AG10803 (cell line): Measurements from ENCODE around the gene CTBP2.

Experiments
- DNase-seq: peaks from one replicate; pipeline ENCODE4 v3.0.0; 2010; ENCODE audit warnings: low read depth
- H3K4me3 ChIP-seq: 2 replicates; pipeline ENCODE4 v1.5.1; 2011; ENCODE audit warnings: mild to moderate bottlenecking, low read length, control low read depth
- TF ChIP-seq, protein P1 (sequence below): conservative IDR thresholded peaks from 2 replicates; pipeline ENCODE4 v1.5.1; 2011; ENCODE audit warnings: mild to moderate bottlenecking, low read length, control low read depth, inconsistent platforms

Gene CTBP2

GRCh38 chr10:124953421-124953820 lies 206.9 kb downstream of the CTBP2 start:
- H3K4me3 ChIP-seq: no peak overlapping the region
- DNase-seq: no peak
- TF ChIP-seq, protein P1, sequence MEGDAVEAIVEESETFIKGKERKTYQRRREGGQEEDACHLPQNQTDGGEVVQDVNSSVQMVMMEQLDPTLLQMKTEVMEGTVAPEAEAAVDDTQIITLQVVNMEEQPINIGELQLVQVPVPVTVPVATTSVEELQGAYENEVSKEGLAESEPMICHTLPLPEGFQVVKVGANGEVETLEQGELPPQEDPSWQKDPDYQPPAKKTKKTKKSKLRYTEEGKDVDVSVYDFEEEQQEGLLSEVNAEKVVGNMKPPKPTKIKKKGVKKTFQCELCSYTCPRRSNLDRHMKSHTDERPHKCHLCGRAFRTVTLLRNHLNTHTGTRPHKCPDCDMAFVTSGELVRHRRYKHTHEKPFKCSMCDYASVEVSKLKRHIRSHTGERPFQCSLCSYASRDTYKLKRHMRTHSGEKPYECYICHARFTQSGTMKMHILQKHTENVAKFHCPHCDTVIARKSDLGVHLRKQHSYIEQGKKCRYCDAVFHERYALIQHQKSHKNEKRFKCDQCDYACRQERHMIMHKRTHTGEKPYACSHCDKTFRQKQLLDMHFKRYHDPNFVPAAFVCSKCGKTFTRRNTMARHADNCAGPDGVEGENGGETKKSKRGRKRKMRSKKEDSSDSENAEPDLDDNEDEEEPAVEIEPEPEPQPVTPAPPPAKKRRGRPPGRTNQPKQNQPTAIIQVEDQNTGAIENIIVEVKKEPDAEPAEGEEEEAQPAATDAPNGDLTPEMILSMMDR: no peak

- DNase-seq: no peak
- TF ChIP-seq, protein P1: no peak
- no peak overlapping the region for H3K4me3 ChIP-seq
Measured at GRCh38 chr10:124952123-124952522, 208.2 kb downstream of the CTBP2 start.

DNA sequence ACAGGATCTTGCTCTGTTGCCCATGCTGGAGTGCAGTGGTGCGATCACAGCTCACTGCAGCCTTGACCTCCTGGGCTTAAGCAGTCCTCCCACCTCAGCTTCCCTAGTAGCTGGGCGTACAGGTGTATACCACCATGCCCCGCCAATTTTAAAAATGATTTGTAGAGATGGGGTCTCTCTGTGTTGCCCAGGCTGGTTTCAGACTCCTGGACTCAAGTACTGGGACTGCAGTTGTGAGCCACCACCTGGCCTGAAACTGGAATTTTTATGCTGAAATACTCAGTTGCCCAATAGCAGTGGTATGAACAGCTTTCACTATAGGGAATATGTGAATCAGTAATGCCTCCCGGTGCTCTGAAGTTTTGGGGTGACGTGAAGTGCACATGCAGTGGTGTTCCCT lies 210.8 kb downstream of the CTBP2 start:
- TF ChIP-seq, protein P1: peak; percentile 32
- peak; percentile 61 for DNase-seq
- no peak overlapping the region for H3K4me3 ChIP-seq

- TF ChIP-seq, protein P1: no peak
- DNase-seq: no peak
- no peak overlapping the region for H3K4me3 ChIP-seq
Measured at GRCh38 chr10:124946945-124947344, 213.4 kb downstream of the CTBP2 start.

DNA sequence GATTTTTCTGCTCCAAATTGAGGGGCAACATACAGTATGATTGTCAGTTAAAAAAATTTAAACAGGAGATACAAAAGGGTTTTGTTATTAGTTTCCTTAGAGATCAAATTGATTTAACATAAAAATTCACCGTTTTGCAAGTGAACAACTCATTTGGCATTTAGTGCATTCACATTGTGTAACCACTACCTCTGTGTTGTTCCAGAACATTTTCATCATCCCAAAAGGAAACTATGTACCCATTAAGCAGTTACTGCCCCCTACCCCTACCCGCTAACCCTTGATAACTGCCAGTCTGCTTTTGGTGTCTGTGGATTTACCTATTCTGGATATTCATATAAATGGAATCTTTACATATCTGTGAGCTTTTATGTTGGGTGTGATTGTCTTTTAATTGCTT lies 215.4 kb downstream of the CTBP2 start:
- H3K4me3 ChIP-seq: no peak overlapping the region
- DNase-seq: peak; percentile 86
- TF ChIP-seq, protein P1: peak; percentile 18; the same call in 1 of the 2 replicates

GRCh38 chr10:124943301-124944092 lies 216.9 kb downstream of the CTBP2 start:
- TF ChIP-seq, protein P1: no peak
- H3K4me3 ChIP-seq: no peak overlapping the region
- DNase-seq: peak; percentile 93
